PC-9 (cell line): ENCODE results near the gene GSTP1. TPM values are rescaled to one million over a fixed set of nuclear protein-coding genes. Genes with fewer than 3 reads are reported as not detected.

Experiments used
- BruUV-seq: library from RNA; stranded (reverse); fragments of 400-500 nt; replicated peaks from 2 replicates; lab custom pipeline; 2021; lab: Mats Ljungman, UMichigan
- CTCF ChIA-PET: fragments of 300-600 bp; sonication (Branson Sonifier 250); formaldehyde crosslinking; loops from one replicate; lab custom pipeline; 2022; ENCODE audit warnings: antibody characterized with exemption; lab: Charles Lee
- POLR2A ChIA-PET: fragments of 300-600 bp; sonication (Branson Sonifier 250); formaldehyde crosslinking; loops from one replicate; lab custom pipeline; 2022; ENCODE audit warnings: antibody characterized with exemption; ENCODE audit not compliant: unreplicated experiment; lab: Charles Lee
- DNase-seq, 2 experiments: peaks; one replicate each; pipeline versions ENCODE4 v3.0.0 to v3.0.0-alpha.2; 2015 to 2022; ENCODE audit warnings: mixed read lengths in 1 of 2
- H2AFZ ChIP-seq: fragments of 200-600 bp; sonication (generic); 2 replicates; pipeline ENCODE4 v1.8.1; 2017; ENCODE audit warnings: antibody characterized with exemption
- H3F3A ChIP-seq: fragments of 200-600 bp; sonication (generic); 2 replicates; pipeline ENCODE4 v1.8.1; 2017; ENCODE audit warnings: antibody characterized with exemption, mild to moderate bottlenecking, low read depth; ENCODE audit not compliant: insufficient read depth
- H3K27ac ChIP-seq: fragments of 200-600 bp; sonication (generic); 2 replicates; pipeline ENCODE4 v1.6.1; 2016; ENCODE audit warnings: mixed run types
- H3K27me3 ChIP-seq: fragments of 200-600 bp; sonication (generic); 2 replicates; pipeline ENCODE4 v1.6.1; 2016; ENCODE audit warnings: low read depth, mixed run types; ENCODE audit not compliant: insufficient read depth
- H3K36me3 ChIP-seq: fragments of 200-600 bp; sonication (generic); 2 replicates; pipeline ENCODE4 v1.6.1; 2016; ENCODE audit warnings: low read depth, mixed run types
- H3K4me1 ChIP-seq: fragments of 200-600 bp; sonication (generic); replicated peaks from 2 replicates; pipeline ENCODE4 v1.6.1; 2016; ENCODE audit warnings: mixed run types; ENCODE audit not compliant: insufficient read depth
- H3K4me2 ChIP-seq: fragments of 200-600 bp; sonication (generic); 2 replicates; pipeline ENCODE4 v1.6.1; 2017; ENCODE audit warnings: mixed run types
- H3K4me3 ChIP-seq: fragments of 200-600 bp; sonication (generic); 2 replicates; pipeline ENCODE4 v1.6.1; 2016; ENCODE audit warnings: mixed run types
- H3K79me2 ChIP-seq: fragments of 200-600 bp; sonication (generic); 2 replicates; pipeline ENCODE4 v1.6.1; 2017; ENCODE audit warnings: low read depth, mixed run types
- H3K9me2 ChIP-seq: fragments of 200-600 bp; sonication (generic); 2 replicates; pipeline ENCODE4 v1.8.1; 2017; ENCODE audit warnings: mild to moderate bottlenecking; ENCODE audit not compliant: insufficient read depth
- H3K9me3 ChIP-seq: fragments of 200-600 bp; sonication (generic); 2 replicates; pipeline ENCODE4 v1.8.1; 2016; ENCODE audit warnings: low read depth; ENCODE audit not compliant: insufficient read depth
- H4K20me1 ChIP-seq: fragments of 200-600 bp; sonication (generic); 2 replicates; pipeline ENCODE4 v1.8.1; 2017; ENCODE audit not compliant: insufficient read depth
- CTCF ChIP-seq: fragments of 200-600 bp; sonication (generic); conservative IDR thresholded peaks from 2 replicates; pipeline ENCODE4 v1.6.1; 2017; ENCODE audit warnings: mixed run types, antibody characterized with exemption, mild to moderate bottlenecking, moderate library complexity
- EZH2 ChIP-seq: fragments of 200-600 bp; sonication (generic); IDR thresholded peaks from 2 replicates; pipeline ENCODE4 v1.8.0; 2017; ENCODE audit warnings: antibody characterized with exemption, low read depth
- intact Hi-C: fragments of 100-400 bp; cut with micrococcal nuclease; formaldehyde crosslinking; loops from one replicate; pipeline ENCODE4 v1.10.0; 2022; ENCODE audit not compliant: unreplicated experiment
- total RNA-seq: library from RNA; stranded (reverse); gene quantifications from 2 replicates; pipeline ENCODE4 v1.2.3, GENCODE V29; 2021

Gene GSTP1
- total RNA-seq, 1 experiment from 2014 or later: 2,063 TPM

- H3K36me3 ChIP-seq: no peaks in the 10 kb centered on the region
- POLR2A ChIA-PET: no interaction called here
- intact Hi-C loops: no loop called here
- no peaks in the 10 kb centered on the region for H3K9me3 ChIP-seq
- no peak overlapping the region for H3K27ac ChIP-seq
- H3K4me2 ChIP-seq: no peak overlapping the region
- peaks cover 10% of the 10 kb centered on the region; the same call in 1 of the 2 replicates for H3F3A ChIP-seq
- peaks cover 8% of the 10 kb centered on the region for H3K4me1 ChIP-seq
- H2AFZ ChIP-seq: no peak overlapping the region
- H4K20me1 ChIP-seq: no peaks in the 10 kb centered on the region
- H3K9me2 ChIP-seq: no peaks in the 10 kb centered on the region
- no TSS peak for BruUV-seq
- TF ChIP-seq CTCF (no peak), EZH2 (no peak)
- CTCF ChIA-PET: no interaction called here
- no peaks in the 10 kb centered on the region for H3K79me2 ChIP-seq
- no peak for DNase-seq
- H3K4me3 ChIP-seq: no peak overlapping the region
- no peaks in the 10 kb centered on the region for H3K27me3 ChIP-seq
These were observed 50.2 kb downstream of the GSTP1 start for GRCh38 chr11:67633758-67634365.

- Histone ChIP-seq H3K9me3 (no peaks in the 10 kb centered on the region), H3K27me3 (0 out of 2 replicates have a peak, but pooled peaks cover 3% of the 10 kb centered on the region), H3K4me1 (peaks cover 8% of the 10 kb centered on the region), H3K79me2 (no peaks in the 10 kb centered on the region), H3K36me3 (no peaks in the 10 kb centered on the region), H3K9me2 (no peaks in the 10 kb centered on the region), H3K27ac (no peak overlapping the region), H3K4me2 (no peak overlapping the region), H2AFZ (no peak overlapping the region), H4K20me1 (no peaks in the 10 kb centered on the region), H3F3A (peaks cover 7% of the 10 kb centered on the region; the same call in 1 of the 2 replicates), H3K4me3 (no peak overlapping the region)
- BruUV-seq: no TSS peak
- ChIA-PET CTCF (interaction anchor here (0.7 kb wide), 1 partner anchor 94 kb away, joined by 3 read pairs; no protein-coding TSS in a partner anchor), POLR2A (no interaction called here)
- TF ChIP-seq CTCF: no peak
- intact Hi-C loops: no loop called here
- no peak for DNase-seq
These were observed 51.0 kb downstream of the GSTP1 start for GRCh38 chr11:67634366-67635230.

- no peak for DNase-seq
- Histone ChIP-seq H3K4me2 (no peak overlapping the region), H3K9me3 (no peaks in the 10 kb centered on the region), H2AFZ (no peak overlapping the region), H3K9me2 (no peaks in the 10 kb centered on the region), H3K36me3 (no peaks in the 10 kb centered on the region), H3F3A (peaks cover 7% of the 10 kb centered on the region; the same call in 1 of the 2 replicates), H3K27me3 (peaks cover 7% of the 10 kb centered on the region; the same call in 1 of the 2 replicates), H3K4me3 (no peak overlapping the region), H3K27ac (no peak overlapping the region), H3K4me1 (peaks cover 8% of the 10 kb centered on the region), H3K79me2 (no peaks in the 10 kb centered on the region), H4K20me1 (no peaks in the 10 kb centered on the region)
- ChIA-PET POLR2A (no interaction called here), CTCF (interaction anchor here (0.7 kb wide), 1 partner anchor 94 kb away, joined by 3 read pairs; no protein-coding TSS in a partner anchor)
- BruUV-seq: no TSS peak
- TF ChIP-seq EZH2 (no peak), CTCF (no peak)
- intact Hi-C loops: no loop called here
These were observed 51.6 kb downstream of the GSTP1 start for GRCh38 chr11:67635231-67635521.

Other genes starting within 250 kb of the GSTP1 start
- 67.1 and 83.7 TPM in 2 replicates for gene POLD4, start 230.3 kb upstream of the GSTP1 start, total RNA-seq
- gene CLCF1, start 210.2 kb upstream of the GSTP1 start, total RNA-seq: 15.9 and 17.0 TPM in 2 replicates
- gene RAD9A, start 191.8 kb upstream of the GSTP1 start, total RNA-seq: 62.8 and 79.8 TPM in 2 replicates
- 306 and 351 TPM in 2 replicates for gene PPP1CA, start 182.0 kb upstream of the GSTP1 start, total RNA-seq
- 0.58 TPM in 1 of 2 replicates, not detected in the other for gene TBC1D10C, start 179.7 kb upstream of the GSTP1 start, total RNA-seq
- gene CARNS1, start 168.1 kb upstream of the GSTP1 start, total RNA-seq: 0.15 and 0.35 TPM in 2 replicates
- 52.0 and 54.0 TPM in 2 replicates for gene RPS6KB2, start 155.3 kb upstream of the GSTP1 start, total RNA-seq
- 1.2 and 1.3 TPM in 2 replicates for gene PTPRCAP, start 146.1 kb upstream of the GSTP1 start, total RNA-seq
- gene CORO1B, start 140.3 kb upstream of the GSTP1 start, total RNA-seq: 129 and 161 TPM in 2 replicates
- gene GPR152, start 131.1 kb upstream of the GSTP1 start, total RNA-seq: not detected in 2 replicates
- gene CABP4, start 128.5 kb upstream of the GSTP1 start, total RNA-seq: 2.0 and 2.5 TPM in 2 replicates
- gene TMEM134, start 114.6 kb upstream of the GSTP1 start, total RNA-seq: 85.7 and 125 TPM in 2 replicates
- gene AIP, start 100.8 kb upstream of the GSTP1 start, total RNA-seq: 95.3 and 125 TPM in 2 replicates
- 84.0 and 116 TPM in 2 replicates for gene PITPNM1, start 78.4 kb upstream of the GSTP1 start, total RNA-seq
- gene CDK2AP2, start 75.7 kb upstream of the GSTP1 start, total RNA-seq: 80.0 and 89.3 TPM in 2 replicates
- gene CABP2, start 60.4 kb upstream of the GSTP1 start, total RNA-seq: not detected in 2 replicates
- 321 and 463 TPM in 2 replicates for gene NDUFV1, start 23.1 kb downstream of the GSTP1 start, total RNA-seq
- 25.5 and 33.3 TPM in 2 replicates for gene NUDT8, start 46.1 kb downstream of the GSTP1 start, total RNA-seq
- gene TBX10, start 56.0 kb downstream of the GSTP1 start, total RNA-seq: not detected in 2 replicates
- gene ACY3, start 66.9 kb downstream of the GSTP1 start, total RNA-seq: 0.81 TPM in 1 of 2 replicates, not detected in the other
- 4.8 and 9.8 TPM in 2 replicates for gene ALDH3B2, start 90.8 kb downstream of the GSTP1 start, total RNA-seq